ENCODE measurements around the gene AGBL3.
"Not testable (repeated sequence)": the region's sequence is repeated elsewhere in the genome, so short reads cannot be mapped to it uniquely, and the experiment has no call there.

The AGBL3 gene

DNA sequence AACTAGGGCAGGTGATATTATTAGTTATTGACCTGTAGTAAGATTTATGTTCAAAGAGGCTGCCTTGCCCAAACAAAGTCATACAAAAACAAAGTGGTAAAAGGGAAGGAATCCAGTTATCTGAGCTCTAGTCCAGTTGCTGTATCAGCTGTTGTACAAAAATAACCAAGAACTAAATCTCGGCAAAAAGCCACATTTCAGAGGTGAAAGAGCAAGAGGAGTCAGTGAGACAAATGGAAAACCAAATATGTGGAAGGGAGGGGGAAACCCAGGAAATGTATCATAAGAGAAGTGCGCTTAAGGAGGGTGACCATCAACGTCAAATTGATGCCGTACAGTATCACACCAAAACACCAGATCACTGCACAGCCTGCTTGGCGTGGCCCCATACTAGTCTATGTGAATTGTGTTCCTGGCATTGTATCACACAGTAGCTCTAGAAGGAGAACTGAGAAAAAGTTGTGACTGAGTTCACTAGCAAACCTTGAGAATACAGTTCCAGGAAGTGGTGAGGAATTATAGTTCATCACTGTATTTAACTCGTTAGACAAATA is 6.4 kb downstream of the AGBL3 start:
- peaks cover 17% of the 10 kb centered on the region for H3K36me3 Mint-ChIP-seq
- H3K27me3 Mint-ChIP-seq, result no peaks in the 10 kb centered on the region
- H3K27ac Mint-ChIP-seq, result peak overlapping the region; percentile 71
- DNase-seq (ENCODE audit: low spot score in 2 of 2), result no peak
- peaks cover 29% of the 10 kb centered on the region for H3K4me1 Mint-ChIP-seq
- H3K9me3 Mint-ChIP-seq, result no peaks in the 10 kb centered on the region
- peak; percentile 94 for ATAC-seq (ENCODE audit: low read depth)
- no peak overlapping the region for H3K4me3 Mint-ChIP-seq

DNA sequence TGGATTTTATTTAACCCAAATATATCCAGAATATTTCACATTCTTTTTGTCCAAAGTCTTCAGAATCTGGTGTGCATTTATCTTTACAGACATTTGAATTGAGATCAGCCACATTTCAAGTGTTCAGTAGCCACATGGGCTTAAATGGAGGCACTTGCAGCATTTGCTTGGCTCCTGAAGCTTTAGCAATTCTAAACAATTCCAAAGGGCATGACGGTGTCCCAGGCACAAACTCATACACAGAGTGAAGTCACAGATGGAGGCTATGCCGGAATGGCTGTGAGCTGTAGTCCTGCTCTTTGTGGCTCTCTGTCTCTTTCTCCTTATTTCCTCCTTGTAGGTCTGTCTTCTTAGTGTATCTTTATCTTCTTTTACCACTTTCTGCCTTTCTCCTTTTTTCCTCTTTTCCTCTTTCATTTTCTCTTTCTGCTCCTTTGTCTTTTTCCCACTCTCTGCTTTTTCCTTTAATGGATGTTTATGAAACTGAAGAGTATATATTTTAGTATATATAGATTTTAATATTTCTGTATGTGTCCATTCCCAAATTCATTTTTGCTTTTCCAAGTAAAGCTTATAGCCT is 7.7 kb downstream of the AGBL3 start:
- H3K4me1 Mint-ChIP-seq, result peaks cover 27% of the 10 kb centered on the region
- peaks cover 22% of the 10 kb centered on the region for H3K36me3 Mint-ChIP-seq
- H3K27ac Mint-ChIP-seq, result no peak overlapping the region
- DNase-seq (ENCODE audit: low spot score in 2 of 2), result no peak
- no peaks in the 10 kb centered on the region for H3K9me3 Mint-ChIP-seq
- no peak overlapping the region for H3K4me3 Mint-ChIP-seq
- H3K27me3 Mint-ChIP-seq, result no peaks in the 10 kb centered on the region
- ATAC-seq (ENCODE audit: low read depth), result no peak

DNA sequence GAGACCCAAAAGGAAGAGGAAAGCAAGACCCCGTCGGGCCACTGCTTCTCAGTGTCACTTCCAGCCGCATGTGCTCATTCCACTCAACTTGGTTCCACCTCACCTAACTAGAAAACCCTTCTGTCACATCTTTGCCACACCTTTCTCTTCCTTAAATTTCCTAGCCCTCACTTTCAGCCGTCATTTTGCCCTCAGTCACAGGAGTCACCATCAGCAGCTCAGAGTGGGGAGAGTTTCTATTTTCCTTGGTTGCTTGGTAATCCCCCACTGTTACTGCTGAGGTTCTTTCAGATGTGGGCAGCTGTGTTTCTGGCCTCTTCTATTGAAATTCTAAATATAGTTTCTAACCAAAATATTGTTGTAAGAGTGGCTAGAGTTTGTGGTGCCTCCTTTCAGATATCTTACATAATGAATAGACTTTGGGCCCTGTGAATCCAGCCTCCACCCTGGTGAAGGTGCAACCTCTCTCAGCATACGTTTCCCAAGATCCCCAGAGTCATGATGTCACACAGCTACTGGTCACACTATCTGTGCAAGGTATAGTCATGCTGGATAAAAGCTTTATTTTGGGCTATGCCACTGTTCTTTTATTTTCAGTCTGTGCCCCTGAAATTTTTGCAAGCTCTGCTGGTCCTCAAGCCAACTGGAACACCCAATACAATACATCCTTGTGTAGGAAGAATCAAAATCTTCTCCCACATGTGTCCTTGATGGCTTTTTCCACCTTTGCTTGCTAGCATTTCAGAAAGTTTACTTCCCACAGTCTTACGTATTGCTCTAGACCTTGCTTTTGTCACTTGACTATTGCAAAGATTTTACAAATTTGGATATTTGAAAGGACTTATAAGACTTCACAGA is 9.2 kb downstream of the AGBL3 start:
- Mint-ChIP-seq H3K36me3 (peaks cover 20% of the 10 kb centered on the region), H3K4me3 (no peak overlapping the region), H3K9me3 (no peaks in the 10 kb centered on the region), H3K4me1 (peaks cover 20% of the 10 kb centered on the region), H3K27ac (no peak overlapping the region), H3K27me3 (no peaks in the 10 kb centered on the region)
- no peak for ATAC-seq (ENCODE audit: low read depth)
- no peak for DNase-seq (ENCODE audit: low spot score in 2 of 2)

DNA sequence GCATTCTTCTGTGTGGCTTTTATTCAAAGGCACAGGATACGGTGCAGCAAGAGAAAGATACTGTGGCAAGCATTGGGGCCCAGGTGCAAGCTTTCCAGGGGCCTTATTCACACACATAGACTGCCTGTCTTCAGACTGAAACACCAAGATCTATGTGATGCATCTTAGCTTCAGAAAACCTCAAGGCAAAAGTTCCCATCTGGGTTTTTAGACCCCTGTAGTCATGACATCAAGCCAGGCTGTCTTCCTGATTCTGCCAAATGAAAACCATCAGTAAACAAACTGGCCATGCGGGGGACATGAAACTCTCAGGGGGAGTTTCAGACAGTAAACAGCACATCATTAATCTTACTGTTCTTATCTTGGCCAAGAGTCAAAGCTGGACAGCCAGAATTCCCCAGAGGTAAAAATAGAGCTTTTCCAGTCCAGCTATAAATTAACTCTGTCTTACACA is 9.8 kb downstream of the AGBL3 start:
- DNase-seq (ENCODE audit: low spot score in 2 of 2) (no peak), ATAC-seq (ENCODE audit: low read depth) (no peak)
- H3K36me3 Mint-ChIP-seq, result peaks cover 20% of the 10 kb centered on the region
- H3K9me3 Mint-ChIP-seq, result no peaks in the 10 kb centered on the region
- no peak overlapping the region for H3K4me3 Mint-ChIP-seq
- peaks cover 14% of the 10 kb centered on the region for H3K4me1 Mint-ChIP-seq
- no peak overlapping the region for H3K27ac Mint-ChIP-seq
- H3K27me3 Mint-ChIP-seq, result no peaks in the 10 kb centered on the region

DNA sequence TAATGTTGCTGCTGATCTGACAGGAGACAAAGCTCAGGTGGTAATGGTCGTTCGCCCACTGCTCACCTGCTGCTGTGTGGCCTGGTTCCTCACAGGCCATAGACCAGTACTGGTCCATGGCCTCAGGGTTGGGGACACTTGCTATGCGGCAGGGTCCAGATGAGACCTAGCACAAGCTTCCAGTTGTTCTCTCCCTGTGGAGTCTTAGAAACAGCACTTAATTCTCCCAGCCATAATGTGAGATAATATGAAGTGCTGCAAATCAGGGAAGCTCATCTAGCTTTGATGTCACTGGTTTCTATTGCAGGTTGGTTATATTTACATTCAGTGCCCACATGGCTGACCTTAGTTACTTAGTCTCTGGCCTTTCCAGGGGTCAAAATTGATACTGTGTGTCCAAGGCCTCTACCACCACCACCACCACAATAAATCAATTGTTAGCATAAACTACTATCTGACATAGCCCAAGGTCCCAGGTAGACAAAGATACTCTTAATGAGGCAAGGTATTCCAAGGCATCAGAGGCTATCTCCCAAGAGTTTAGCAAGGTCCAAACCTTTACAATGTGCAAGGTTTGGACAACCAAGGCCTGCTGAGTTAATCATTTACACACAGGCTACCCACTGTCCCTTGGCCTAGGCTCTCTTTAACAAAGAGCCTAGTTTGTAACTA is 11.0 kb downstream of the AGBL3 start:
- ATAC-seq (ENCODE audit: low read depth) (no peak), DNase-seq (ENCODE audit: low spot score in 2 of 2) (no peak)
- H3K9me3 Mint-ChIP-seq, result no peaks in the 10 kb centered on the region
- H3K27ac Mint-ChIP-seq, result no peak overlapping the region
- H3K27me3 Mint-ChIP-seq, result no peaks in the 10 kb centered on the region
- no peak overlapping the region for H3K4me3 Mint-ChIP-seq
- peaks cover 9% of the 10 kb centered on the region for H3K4me1 Mint-ChIP-seq
- peaks cover 23% of the 10 kb centered on the region for H3K36me3 Mint-ChIP-seq

DNA sequence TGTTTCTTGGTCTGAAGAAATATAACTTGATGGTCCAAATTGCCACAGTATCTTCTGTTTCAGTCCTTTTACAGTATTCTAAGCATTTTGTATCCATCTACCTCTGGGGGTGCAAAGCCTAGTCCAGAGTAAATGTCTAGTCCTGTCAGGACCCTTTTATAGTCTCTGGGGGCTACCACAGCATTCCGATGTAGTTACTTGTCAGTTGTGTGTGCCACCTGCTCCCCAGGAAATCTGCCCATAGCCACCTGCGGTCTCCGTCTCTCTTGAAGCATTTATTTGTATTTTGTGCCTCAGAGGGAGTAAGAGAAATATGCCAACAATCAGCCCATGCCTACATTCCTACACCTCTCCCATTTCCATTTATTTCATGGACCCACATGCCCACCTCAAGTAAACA is 12.8 kb downstream of the AGBL3 start:
- no peak for ATAC-seq (ENCODE audit: low read depth)
- Mint-ChIP-seq H3K9me3 (no peaks in the 10 kb centered on the region), H3K4me1 (peaks cover 2% of the 10 kb centered on the region), H3K27ac (no peak overlapping the region), H3K36me3 (peaks cover 22% of the 10 kb centered on the region), H3K4me3 (no peak overlapping the region), H3K27me3 (no peaks in the 10 kb centered on the region)
- DNase-seq (ENCODE audit: low spot score in 2 of 2), result no peak

DNA sequence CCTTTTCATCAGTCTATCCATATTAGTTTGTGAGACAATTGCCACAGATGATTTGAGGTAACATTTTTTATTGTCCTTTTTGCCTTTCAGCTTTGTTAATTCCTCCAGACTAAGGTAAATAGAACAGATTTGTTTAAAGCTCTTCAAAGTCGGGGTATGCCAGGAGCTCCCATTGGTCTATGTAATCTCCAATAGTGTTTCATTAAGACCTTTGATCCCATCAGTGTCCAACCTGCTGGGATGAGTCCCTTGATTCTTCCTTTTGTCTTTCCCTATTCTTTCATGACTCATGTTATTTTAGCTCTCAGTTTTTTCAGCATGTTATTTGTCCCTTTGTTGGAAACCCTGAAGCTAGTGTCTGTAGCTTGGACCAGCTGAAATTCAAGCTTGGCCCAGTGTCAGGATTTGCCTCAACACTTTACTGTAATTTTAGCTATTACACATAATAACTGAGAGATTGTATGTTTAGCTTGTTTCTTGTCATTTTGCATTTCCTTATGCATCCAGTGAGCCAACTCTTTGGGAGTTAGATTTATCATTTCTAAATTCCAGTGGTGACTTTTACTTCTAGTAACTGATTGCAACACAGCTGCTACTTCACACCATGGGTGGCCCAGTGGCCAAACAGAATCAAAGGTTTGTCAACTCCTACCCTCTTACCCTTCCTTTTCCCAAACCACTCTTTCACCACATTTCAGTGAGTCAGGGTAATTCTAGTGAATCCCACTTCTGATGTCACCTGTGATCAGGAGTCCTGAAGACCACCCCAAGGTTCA is 15.3 kb downstream of the AGBL3 start:
- H3K27me3 Mint-ChIP-seq, result no peaks in the 10 kb centered on the region
- peaks cover 15% of the 10 kb centered on the region for H3K36me3 Mint-ChIP-seq
- H3K4me1 Mint-ChIP-seq, result no peaks in the 10 kb centered on the region
- no peak overlapping the region for H3K4me3 Mint-ChIP-seq
- no peaks in the 10 kb centered on the region for H3K9me3 Mint-ChIP-seq
- DNase-seq (ENCODE audit: low spot score in 2 of 2), result no peak
- no peak for ATAC-seq (ENCODE audit: low read depth)
- no peak overlapping the region for H3K27ac Mint-ChIP-seq

DNA sequence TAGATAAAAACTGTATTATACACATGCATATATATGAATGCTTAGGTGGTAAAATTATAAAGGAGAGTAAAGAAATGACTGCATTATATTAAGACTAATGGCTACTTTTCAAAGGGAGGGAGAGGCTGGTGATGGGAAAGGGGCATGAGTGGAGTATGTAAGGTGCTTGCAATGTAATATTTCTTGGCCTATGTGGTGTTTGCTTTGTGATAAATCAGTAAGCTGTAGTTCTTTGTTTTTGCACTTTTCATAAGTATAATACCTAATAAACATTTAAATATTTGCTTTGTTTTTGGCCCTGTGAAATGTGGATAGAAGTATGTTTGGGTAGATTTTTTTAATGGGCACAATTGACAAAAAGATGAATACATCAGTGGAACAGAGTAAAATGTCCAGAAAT is 25.9 kb downstream of the AGBL3 start:
- H3K36me3 Mint-ChIP-seq, result peaks cover 2% of the 10 kb centered on the region

DNA sequence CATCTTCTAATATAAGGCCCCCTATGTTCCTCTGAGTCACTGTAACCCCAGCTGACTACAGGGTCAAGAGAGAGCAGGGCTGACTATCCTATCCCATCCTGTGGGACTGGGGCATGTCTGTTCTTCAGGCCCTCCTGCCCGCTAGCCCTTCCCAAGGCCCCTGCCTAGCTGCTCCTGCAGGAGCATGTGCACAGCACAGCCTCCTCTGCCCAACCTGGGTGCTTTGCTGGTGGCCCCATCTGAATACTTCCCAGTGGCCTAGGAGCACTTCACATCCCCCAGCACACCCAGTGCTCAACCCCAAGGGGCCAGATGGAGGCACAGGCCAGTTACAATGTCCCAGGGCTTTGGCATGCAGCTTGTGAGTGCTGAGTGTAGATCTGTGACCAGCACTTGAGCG is 37.3 kb downstream of the AGBL3 start:
- H3K4me3 Mint-ChIP-seq, result no peak overlapping the region
- H3K36me3 Mint-ChIP-seq, result peaks cover 5% of the 10 kb centered on the region
- H3K27me3 Mint-ChIP-seq, result no peaks in the 10 kb centered on the region
- DNase-seq (ENCODE audit: low spot score in 2 of 2) (no peak), ATAC-seq (ENCODE audit: low read depth) (no peak)
- peaks cover 11% of the 10 kb centered on the region for H3K9me3 Mint-ChIP-seq
- no peak overlapping the region for H3K27ac Mint-ChIP-seq
- no peaks in the 10 kb centered on the region for H3K4me1 Mint-ChIP-seq

More for the DNA sequence above, 25.9 kb downstream of the AGBL3 start:
- no peaks in the 10 kb centered on the region for H3K27me3 Mint-ChIP-seq
- no peaks in the 10 kb centered on the region for H3K4me1 Mint-ChIP-seq
- no peak for DNase-seq (ENCODE audit: low spot score in 2 of 2)
- H3K4me3 Mint-ChIP-seq, result no peak overlapping the region
- no peak for ATAC-seq (ENCODE audit: low read depth)
- H3K9me3 Mint-ChIP-seq, result peaks cover 2% of the 10 kb centered on the region
- no peak overlapping the region for H3K27ac Mint-ChIP-seq

DNA sequence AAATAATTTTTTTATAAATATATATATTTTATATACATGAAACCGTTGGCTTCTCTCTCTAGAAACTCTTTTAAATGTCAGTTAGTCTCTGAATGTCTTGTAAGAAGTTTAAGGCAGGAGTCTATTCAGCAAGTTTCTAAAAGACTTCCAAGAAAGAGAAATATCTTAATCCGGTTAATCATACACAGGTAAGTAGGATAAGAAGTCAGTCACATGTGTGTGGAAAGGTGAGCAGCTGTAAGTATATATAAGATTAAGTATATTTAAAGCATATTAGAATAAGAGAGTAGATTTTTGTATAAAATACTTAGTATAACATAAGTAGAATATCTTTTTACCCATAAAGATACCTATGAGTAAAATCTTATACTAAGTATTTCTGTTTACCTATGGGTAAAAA is 48.9 kb downstream of the AGBL3 start:
- H3K4me1 Mint-ChIP-seq, result no peaks in the 10 kb centered on the region
- no peak for DNase-seq (ENCODE audit: low spot score in 2 of 2)
- no peaks in the 10 kb centered on the region for H3K9me3 Mint-ChIP-seq
- ATAC-seq (ENCODE audit: low read depth), result no peak
- no peak overlapping the region for H3K4me3 Mint-ChIP-seq
- H3K36me3 Mint-ChIP-seq, result no peaks in the 10 kb centered on the region
- peaks cover 2% of the 10 kb centered on the region for H3K27me3 Mint-ChIP-seq
- H3K27ac Mint-ChIP-seq, result no peak overlapping the region

DNA sequence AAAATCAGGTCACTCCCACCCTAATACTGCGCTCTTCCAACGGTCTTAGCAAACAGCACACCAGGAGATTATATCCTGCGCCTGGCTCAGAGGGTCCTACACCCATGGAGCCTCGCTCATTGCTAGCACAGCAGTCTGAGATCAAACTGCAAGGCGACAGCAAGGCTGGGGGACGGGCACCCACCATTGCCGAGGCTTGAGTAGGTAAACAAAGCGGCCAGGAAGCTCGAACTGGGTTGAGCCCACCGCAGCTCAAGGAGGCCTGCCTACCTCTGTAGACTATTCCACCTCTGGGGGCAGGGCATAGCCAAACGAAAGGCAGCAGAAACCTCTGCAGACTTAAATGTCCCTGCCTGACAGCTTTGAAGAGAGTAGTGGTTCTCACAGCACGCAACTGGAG is 80.7 kb downstream of the AGBL3 start:
- not testable (repeated sequence) for H3K9me3 Mint-ChIP-seq; DNase-seq (ENCODE audit: low spot score in 2 of 2); H3K36me3 Mint-ChIP-seq; H3K27me3 Mint-ChIP-seq; ATAC-seq (ENCODE audit: low read depth); H3K4me1 Mint-ChIP-seq; H3K4me3 Mint-ChIP-seq; H3K27ac Mint-ChIP-seq

DNA sequence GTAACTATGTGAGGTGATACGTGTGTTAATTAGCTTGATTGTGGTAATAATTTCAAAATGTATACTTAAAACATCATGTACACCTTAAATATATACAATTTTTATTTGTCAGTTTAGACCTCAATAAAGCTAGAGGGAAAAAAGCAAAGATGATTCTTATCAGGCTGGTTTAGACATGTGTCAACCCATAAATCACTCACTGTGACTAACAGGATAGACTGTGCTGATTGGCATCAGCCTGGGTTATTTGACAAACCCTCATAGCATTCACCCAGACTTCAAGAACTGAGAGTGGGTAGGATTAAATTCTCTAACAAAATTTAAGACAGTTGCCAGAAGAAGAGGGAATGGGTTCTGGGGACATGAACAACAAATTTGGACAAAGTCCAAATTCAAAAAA is 87.8 kb downstream of the AGBL3 start:
- Mint-ChIP-seq H3K4me1 (no peaks in the 10 kb centered on the region), H3K4me3 (no peak overlapping the region), H3K36me3 (no peaks in the 10 kb centered on the region), H3K27me3 (no peaks in the 10 kb centered on the region), H3K27ac (no peak overlapping the region), H3K9me3 (no peaks in the 10 kb centered on the region)
- DNase-seq (ENCODE audit: low spot score in 2 of 2) (no peak), ATAC-seq (ENCODE audit: low read depth) (no peak)

DNA sequence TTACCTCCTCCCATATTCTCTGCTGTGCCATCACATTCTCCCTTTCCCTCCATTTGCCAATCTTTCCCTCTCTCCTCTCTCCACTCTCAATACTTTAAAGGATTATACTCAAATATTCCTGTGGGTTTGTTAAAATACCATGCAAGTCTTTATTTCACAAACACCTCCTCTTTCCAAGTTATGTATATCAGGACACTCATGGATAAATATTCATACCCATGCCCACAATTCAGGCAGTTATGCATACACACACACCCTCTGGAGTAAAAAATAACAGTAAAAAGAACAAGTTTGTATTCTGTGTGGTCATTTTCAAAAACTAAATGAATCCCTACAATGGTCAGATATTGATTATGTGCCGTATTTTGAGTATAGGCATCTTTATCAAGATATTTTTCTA is 88.2 kb downstream of the AGBL3 start:
- Mint-ChIP-seq H3K27me3 (no peaks in the 10 kb centered on the region), H3K4me1 (no peaks in the 10 kb centered on the region), H3K9me3 (no peaks in the 10 kb centered on the region), H3K27ac (no peak overlapping the region), H3K36me3 (no peaks in the 10 kb centered on the region), H3K4me3 (no peak overlapping the region)
- no peak for DNase-seq (ENCODE audit: low spot score in 2 of 2)
- no peak for ATAC-seq (ENCODE audit: low read depth)

DNA sequence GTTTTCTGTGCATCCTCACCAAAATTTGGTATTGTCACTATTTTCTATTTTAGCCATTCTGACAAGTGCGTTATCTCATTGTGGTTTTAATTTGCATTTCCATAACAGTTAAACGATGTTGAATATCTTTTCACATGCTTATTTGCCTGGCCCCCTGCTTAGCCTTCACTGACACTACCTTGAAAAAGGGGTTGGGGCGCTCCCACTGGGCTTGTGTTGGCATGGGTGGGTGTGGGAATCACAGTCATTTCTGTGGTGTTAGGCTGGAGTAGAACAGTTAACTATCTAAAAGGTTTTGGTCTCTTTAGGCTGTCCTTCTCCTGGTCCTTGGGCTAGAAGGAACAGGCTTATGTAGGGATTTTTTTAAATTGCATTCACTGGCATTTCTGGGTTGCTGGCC is 89.4 kb downstream of the AGBL3 start:
- Mint-ChIP-seq H3K27ac (no peak overlapping the region), H3K9me3 (no peaks in the 10 kb centered on the region), H3K27me3 (no peaks in the 10 kb centered on the region), H3K4me3 (no peak overlapping the region), H3K4me1 (no peaks in the 10 kb centered on the region), H3K36me3 (no peaks in the 10 kb centered on the region)
- ATAC-seq (ENCODE audit: low read depth) (no peak), DNase-seq (ENCODE audit: low spot score in 2 of 2) (no peak)
